Fibroblast of mammary gland (primary cell): ENCODE measurements around the gene PDK4.

Source experiments
- DNase-seq: peaks from one replicate; pipeline ENCODE4 v3.0.0-alpha.2; 2010; ENCODE audit warnings: low read depth
- H3K4me3 ChIP-seq: 2 replicates; pipeline ENCODE4 v1.5.1; 2011; ENCODE audit warnings: low read depth, mild to moderate bottlenecking, low read length, moderate library complexity; ENCODE audit not compliant: control insufficient read depth
- TF ChIP-seq, protein P1 (sequence below): conservative IDR thresholded peaks from 2 replicates; pipeline ENCODE4 v1.5.1; 2011; ENCODE audit warnings: low read depth, low read length, inconsistent platforms; ENCODE audit not compliant: control insufficient read depth, insufficient read depth

Gene PDK4

DNA sequence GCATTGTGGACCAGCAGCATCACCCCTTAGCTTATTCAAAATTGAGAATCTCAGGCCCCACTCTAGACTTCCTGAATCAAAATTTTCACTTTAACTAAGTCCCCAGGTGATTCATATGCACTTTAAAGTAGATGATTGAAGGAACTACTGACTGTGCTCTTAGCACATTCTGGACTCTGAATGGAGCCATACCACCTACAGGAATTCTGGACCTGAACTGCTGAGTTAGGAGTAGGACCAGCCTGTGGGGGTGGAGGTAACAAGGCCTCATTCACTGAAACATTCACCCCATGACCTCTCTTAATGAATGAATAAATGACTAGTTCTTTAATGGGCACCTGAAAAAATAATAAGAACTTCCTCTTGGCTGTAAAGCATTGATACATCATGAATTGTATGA is 7.3 kb downstream of the PDK4 start:
- TF ChIP-seq, protein P1, sequence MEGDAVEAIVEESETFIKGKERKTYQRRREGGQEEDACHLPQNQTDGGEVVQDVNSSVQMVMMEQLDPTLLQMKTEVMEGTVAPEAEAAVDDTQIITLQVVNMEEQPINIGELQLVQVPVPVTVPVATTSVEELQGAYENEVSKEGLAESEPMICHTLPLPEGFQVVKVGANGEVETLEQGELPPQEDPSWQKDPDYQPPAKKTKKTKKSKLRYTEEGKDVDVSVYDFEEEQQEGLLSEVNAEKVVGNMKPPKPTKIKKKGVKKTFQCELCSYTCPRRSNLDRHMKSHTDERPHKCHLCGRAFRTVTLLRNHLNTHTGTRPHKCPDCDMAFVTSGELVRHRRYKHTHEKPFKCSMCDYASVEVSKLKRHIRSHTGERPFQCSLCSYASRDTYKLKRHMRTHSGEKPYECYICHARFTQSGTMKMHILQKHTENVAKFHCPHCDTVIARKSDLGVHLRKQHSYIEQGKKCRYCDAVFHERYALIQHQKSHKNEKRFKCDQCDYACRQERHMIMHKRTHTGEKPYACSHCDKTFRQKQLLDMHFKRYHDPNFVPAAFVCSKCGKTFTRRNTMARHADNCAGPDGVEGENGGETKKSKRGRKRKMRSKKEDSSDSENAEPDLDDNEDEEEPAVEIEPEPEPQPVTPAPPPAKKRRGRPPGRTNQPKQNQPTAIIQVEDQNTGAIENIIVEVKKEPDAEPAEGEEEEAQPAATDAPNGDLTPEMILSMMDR, result no peak
- DNase-seq, result no peak
- no peak overlapping the region for H3K4me3 ChIP-seq

DNA sequence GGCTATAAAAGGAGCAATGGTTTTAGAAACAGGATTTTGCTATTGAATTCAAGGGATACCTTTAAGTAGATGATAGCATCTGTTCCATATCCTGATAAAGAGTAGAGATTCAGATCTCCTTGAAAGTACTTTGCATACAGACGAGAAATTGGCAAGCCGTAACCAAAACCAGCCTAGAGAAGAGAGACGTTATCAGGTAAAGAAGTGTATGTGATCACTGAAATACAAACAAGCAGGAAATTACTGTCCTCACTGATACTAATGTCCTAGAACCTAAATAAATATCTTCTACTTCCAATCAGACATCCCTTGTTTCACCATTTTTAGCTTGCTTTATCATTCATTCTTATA is 9.4 kb downstream of the PDK4 start:
- no peak for DNase-seq
- TF ChIP-seq, protein P1, result no peak

DNA sequence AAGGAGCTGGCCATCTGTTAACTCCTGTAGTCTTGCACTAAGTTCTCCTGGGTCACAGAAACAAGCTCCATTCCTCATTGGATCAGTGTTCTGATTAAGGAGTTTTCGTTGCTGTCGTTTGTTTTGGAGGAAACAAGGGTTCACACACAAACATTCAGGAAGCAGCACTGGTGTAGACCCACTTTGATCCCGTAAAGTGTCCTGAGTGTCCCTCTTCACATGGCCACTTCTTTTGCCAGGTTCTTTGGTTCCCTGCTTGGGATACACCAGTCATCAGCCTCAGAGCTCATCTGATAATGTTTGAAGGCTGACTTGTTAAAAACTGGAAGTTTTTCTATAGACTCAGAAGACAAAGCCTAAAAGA is 10.9 kb downstream of the PDK4 start:
- no peak overlapping the region for H3K4me3 ChIP-seq
- TF ChIP-seq, protein P1, result no peak
- DNase-seq, result no peak

More for the DNA sequence above, 9.4 kb downstream of the PDK4 start:
- no peak overlapping the region for H3K4me3 ChIP-seq

DNA sequence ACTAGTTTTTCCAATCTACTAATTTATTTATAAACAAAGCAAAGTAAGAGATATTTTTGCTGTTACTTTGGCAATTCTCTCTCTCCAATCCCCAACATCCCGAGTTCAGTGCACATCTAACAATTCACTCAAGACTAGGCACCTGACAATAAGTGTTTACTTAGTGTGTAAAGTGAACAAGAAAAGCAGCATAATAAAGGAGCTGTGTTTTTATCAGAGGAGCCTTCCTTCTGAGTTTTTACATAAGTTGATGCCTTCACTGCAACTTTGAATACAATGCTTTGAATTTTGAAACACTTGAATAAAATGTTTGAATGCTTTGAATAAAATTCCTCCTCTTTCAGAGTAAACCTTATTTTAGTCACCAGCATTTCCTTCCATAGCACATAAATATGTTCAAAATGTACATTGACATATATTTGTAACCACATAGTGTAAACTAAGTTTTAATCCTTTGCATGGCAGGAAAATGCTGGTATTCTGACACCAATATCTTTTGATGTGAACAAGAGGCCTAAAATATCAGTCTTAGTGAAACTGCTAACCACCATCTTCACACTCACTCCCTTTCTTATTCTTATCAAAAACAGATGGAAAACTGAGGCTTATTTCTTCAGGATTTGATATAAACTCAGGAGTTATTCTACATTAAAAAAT is 11.4 kb downstream of the PDK4 start:
- TF ChIP-seq, protein P1, result no peak
- DNase-seq, result no peak
- no peak overlapping the region for H3K4me3 ChIP-seq

DNA sequence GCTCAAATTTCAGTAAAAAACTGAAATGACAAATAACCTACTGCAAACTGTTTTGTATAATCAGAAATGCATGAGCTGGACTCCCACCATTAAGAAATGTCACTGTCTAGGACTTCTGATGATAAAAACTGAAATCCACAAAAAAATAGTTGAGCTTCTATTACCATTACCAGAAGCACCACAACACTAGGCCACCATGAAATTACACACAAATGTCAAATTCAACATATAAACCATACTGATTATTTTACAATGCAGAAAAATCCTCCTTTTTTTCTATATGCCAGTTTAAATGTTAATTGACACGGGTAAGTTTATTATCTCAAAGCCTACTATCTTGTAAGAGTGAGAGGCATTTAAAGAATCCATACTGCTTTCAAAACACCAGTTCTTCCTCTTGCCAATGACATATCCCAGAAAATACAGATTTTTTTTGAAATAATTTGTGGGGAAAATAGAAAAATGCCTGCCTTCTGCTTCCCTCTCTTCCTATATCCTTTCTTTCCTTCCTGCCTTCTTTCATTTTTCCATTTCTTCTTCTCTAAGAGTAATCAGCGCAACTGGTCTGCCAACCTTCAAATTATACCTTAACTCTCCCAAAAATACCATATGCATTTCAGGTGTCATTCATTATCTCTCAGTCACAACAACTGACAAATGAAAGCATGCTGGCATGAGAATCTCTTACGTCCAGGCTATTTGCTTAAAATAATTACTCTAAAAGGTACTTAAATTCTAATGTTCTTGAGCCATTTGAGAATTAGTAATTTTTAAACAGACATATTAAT is 12.3 kb downstream of the PDK4 start:
- TF ChIP-seq, protein P1, result no peak
- DNase-seq, result no peak
- H3K4me3 ChIP-seq, result no peak overlapping the region

DNA sequence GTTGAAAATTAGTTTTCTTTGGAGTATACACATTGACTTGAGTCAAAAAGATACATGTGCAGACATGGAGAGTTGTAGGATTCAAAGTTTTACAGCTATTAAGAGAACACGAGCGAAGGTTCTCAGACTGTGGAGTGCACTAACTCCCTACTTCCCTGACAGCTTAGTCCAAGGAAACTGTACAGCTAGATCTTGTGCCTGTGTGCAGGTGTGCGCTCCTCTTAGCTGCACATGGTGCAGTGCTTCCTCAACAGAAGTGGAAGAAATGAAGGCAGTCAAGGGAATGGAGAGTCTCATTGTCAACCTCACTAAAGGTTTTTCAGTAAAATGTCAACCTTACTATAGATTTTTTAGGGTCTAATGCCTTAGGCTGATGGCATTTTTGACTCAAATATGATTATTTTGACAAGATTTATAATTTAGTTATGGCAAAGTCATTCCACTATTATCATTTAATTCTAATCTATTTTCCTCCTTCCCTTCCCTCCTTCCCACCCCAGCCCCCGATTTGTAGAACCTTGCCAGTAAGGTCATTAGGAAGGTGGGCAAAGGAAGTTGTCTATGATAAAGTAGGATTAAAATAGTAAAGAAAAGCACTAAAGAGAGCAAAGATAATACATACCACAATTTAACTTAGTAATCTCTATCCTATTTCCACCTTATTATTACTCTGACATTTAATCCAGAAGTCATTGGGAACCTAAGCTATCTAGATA is 13.6 kb downstream of the PDK4 start:
- TF ChIP-seq, protein P1, result no peak
- no peak for DNase-seq
- H3K4me3 ChIP-seq, result no peak overlapping the region
